Measurements from ENCODE around the gene KRT38. TPM values are rescaled to one million over a fixed set of nuclear protein-coding genes. Genes with fewer than 3 reads are reported as not detected.
A peak's percentile ranks its signal among the peaks of the same experiment; 100 is the strongest.

KRT38 gene
- total RNA-seq, 1 donor from 2014 or later = not detected

DNA sequence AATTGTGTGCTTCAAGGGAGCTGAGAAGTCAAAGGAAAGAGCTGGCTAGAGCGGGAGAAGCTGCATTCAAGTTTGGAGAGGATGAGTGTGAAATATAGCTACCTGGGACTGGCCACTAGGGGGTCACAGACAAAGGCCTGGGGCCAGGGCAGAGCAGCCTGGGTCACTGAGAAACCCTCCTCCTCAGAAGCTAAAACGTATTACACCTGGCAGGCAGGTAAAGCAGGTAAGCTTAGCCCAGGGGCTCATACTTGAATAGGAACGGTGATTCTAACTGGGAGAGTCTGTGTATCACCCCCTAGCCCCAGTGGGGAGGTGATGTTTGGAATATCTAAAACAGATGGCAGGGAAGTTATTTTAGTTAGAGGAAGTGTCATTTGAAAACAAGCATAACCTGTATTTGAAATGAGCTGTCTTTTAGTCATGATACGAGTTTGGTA lies 23.2 kb downstream of the KRT38 start:
- TF ChIP-seq, protein P1, sequence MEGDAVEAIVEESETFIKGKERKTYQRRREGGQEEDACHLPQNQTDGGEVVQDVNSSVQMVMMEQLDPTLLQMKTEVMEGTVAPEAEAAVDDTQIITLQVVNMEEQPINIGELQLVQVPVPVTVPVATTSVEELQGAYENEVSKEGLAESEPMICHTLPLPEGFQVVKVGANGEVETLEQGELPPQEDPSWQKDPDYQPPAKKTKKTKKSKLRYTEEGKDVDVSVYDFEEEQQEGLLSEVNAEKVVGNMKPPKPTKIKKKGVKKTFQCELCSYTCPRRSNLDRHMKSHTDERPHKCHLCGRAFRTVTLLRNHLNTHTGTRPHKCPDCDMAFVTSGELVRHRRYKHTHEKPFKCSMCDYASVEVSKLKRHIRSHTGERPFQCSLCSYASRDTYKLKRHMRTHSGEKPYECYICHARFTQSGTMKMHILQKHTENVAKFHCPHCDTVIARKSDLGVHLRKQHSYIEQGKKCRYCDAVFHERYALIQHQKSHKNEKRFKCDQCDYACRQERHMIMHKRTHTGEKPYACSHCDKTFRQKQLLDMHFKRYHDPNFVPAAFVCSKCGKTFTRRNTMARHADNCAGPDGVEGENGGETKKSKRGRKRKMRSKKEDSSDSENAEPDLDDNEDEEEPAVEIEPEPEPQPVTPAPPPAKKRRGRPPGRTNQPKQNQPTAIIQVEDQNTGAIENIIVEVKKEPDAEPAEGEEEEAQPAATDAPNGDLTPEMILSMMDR (conservative IDR thresholded peaks at IDR 0.05) = peak; percentile 66
- H3K9me3 Mint-ChIP-seq = peaks cover 2% of the 10 kb centered on the region
- H3K4me3 Mint-ChIP-seq = no peak overlapping the region
- no peaks in the 10 kb centered on the region for H3K36me3 Mint-ChIP-seq (ENCODE audit: low read depth)
- no peak overlapping the region for H3K27ac Mint-ChIP-seq (ENCODE audit: unreplicated experiment)
- H3K27me3 Mint-ChIP-seq (ENCODE audit: low read depth) = no peaks in the 10 kb centered on the region
- DNase-seq (ENCODE audit: low read depth, low spot score) = no peak
- peaks cover 30% of the 10 kb centered on the region for H3K4me1 Mint-ChIP-seq

DNA sequence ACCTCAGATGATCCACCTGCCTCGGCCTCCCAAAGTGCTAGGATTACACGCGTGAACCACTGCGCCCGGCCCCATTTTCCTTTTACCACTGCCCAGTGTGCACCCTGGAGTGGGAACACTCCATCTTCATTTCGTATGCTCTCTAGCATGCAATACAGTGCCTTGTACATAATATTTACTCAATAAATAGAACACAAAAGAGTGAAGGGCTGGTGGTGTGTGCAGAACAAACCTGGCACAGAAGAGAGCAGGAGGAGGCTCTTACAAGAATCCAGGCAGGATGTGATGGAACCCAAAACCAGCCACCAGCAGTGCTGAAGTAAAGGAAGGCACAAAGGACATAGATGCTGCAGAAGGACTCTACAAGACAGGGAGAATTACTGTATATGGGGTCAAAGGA lies 23.7 kb downstream of the KRT38 start:
- H3K27me3 Mint-ChIP-seq (ENCODE audit: low read depth) = no peaks in the 10 kb centered on the region
- H3K4me1 Mint-ChIP-seq = peaks cover 31% of the 10 kb centered on the region
- DNase-seq (ENCODE audit: low read depth, low spot score) = no peak
- TF ChIP-seq, protein P1 (conservative IDR thresholded peaks at IDR 0.05) = no peak
- peaks cover 2% of the 10 kb centered on the region for H3K9me3 Mint-ChIP-seq
- H3K36me3 Mint-ChIP-seq (ENCODE audit: low read depth) = no peaks in the 10 kb centered on the region
- peak overlapping the region; percentile 63 for H3K27ac Mint-ChIP-seq (ENCODE audit: unreplicated experiment)
- H3K4me3 Mint-ChIP-seq = no peak overlapping the region

DNA sequence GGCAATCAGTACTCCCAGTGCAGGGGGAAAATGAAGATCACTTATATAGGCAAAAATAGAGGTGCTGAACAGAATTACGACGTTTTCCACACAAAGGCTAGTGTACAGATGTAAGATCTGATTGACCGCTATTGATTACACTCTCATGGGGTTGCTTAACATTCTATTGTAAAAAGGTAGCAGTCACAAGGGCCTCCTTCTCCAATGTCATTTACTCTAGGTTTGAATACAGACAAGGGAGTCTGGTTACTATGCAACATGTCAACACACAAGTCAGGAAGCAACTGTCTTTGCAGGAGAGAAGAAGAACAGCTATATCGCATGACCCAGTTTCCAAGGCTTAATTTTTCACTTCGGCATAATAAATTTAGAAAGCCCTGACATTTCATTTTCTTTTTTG lies 24.3 kb downstream of the KRT38 start:
- DNase-seq (ENCODE audit: low read depth, low spot score) = no peak
- Mint-ChIP-seq H3K9me3 (peaks cover 2% of the 10 kb centered on the region), H3K4me1 (peaks cover 35% of the 10 kb centered on the region), H3K36me3 (ENCODE audit: low read depth) (no peaks in the 10 kb centered on the region), H3K4me3 (no peak overlapping the region), H3K27me3 (ENCODE audit: low read depth) (no peaks in the 10 kb centered on the region), H3K27ac (ENCODE audit: unreplicated experiment) (no peak overlapping the region)
- TF ChIP-seq, protein P1 (conservative IDR thresholded peaks at IDR 0.05) = no peak

DNA sequence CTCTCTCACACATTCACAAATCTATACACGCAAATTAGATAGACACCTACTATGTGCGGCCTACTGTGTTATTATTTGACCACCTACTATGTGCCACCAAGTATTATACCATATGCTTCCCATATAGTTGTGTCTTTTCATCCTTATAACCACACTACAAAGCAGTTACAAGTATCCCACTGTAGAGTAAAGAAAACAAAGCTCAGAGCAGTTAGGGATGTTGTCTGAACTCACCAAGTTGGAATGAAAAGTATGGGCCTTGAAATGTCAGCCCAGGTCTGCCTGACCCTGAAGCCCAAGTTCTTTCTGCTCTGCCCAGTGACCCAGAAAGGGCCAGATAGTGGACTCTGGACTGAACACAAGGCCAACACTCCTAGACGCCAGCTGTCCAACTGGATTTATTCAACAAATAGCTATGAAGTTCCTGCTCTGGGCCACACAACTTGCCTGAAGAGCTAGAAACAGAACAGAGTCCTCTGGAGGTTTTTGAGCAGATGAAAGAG lies 24.9 kb downstream of the KRT38 start:
- no peak overlapping the region for H3K4me3 Mint-ChIP-seq
- H3K9me3 Mint-ChIP-seq = peaks cover 2% of the 10 kb centered on the region
- peaks cover 37% of the 10 kb centered on the region for H3K4me1 Mint-ChIP-seq
- TF ChIP-seq, protein P1 (conservative IDR thresholded peaks at IDR 0.05) = no peak
- no peak for DNase-seq (ENCODE audit: low read depth, low spot score)
- H3K27me3 Mint-ChIP-seq (ENCODE audit: low read depth) = no peaks in the 10 kb centered on the region
- no peaks in the 10 kb centered on the region for H3K36me3 Mint-ChIP-seq (ENCODE audit: low read depth)
- H3K27ac Mint-ChIP-seq (ENCODE audit: unreplicated experiment) = no peak overlapping the region

DNA sequence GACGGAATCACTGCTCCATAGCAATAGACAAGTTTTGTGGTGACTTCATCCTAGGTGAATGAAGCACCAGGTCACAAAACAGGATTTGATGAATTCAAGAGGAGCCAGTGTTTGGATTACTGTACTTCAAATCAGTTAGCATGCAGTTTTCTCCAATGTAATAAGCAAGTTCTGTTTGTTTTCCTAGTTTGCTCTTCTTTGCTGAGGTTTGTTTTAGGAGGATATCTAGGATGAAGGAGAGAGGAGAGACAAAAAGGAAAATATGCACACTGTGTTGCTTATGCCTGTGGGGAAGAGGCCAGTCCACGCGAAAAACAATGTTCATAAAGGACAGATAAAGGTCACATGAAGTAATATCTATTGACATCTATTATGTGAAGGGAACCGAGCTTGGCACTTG lies 25.4 kb downstream of the KRT38 start:
- no peak overlapping the region for H3K27ac Mint-ChIP-seq (ENCODE audit: unreplicated experiment)
- no peaks in the 10 kb centered on the region for H3K27me3 Mint-ChIP-seq (ENCODE audit: low read depth)
- peaks cover 40% of the 10 kb centered on the region for H3K4me1 Mint-ChIP-seq
- no peaks in the 10 kb centered on the region for H3K36me3 Mint-ChIP-seq (ENCODE audit: low read depth)
- TF ChIP-seq, protein P1 (conservative IDR thresholded peaks at IDR 0.05) = no peak
- no peak for DNase-seq (ENCODE audit: low read depth, low spot score)
- no peak overlapping the region for H3K4me3 Mint-ChIP-seq
- H3K9me3 Mint-ChIP-seq = peaks cover 2% of the 10 kb centered on the region

Data from neural crest cell (in vitro differentiated cells).